ENCODE data around the gene CCDC93.

DNA sequence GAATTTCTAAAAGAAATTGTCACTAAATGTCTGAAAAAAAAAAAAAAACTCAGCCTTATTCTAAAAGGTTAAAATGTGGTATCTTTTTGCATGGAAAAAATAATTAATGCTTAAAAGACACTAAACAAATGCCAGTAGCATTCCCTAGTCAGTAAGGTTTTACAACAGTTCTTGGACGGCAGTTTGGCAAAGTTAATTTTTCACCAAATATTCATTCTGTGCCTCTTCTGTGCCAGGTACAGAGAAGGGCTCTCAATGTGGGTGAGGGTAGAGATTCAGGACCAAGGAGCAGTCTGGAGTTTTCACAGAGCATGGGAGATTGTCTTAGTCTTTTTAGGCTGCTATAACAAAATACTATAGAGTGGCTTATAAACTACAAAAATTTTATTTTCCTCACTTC is 6.0 kb upstream of the CCDC93 start:
- TF ChIP-seq BHLHE40 (IDR thresholded peaks at IDR 0.05; ENCODE audit: borderline replicate concordance) (no peak), FOXK2 (IDR thresholded peaks at IDR 0.05) (no peak), FOXA1 (IDR thresholded peaks at IDR 0.05) (no peak), CTBP1 (IDR thresholded peaks at IDR 0.05; ENCODE audit: borderline replicate concordance) (no peak), ELF4 (IDR thresholded peaks at IDR 0.05) (no peak), SUZ12 (IDR thresholded peaks at IDR 0.05) (no peak), TARDBP (IDR thresholded peaks at IDR 0.05) (no peak), SP1 (IDR thresholded peaks at IDR 0.05) (no peak), ZNF384 (IDR thresholded peaks at IDR 0.05) (no peak), NFRKB (IDR thresholded peaks at IDR 0.05) (no peak), ARNT (IDR thresholded peaks at IDR 0.05) (no peak), HDGF (IDR thresholded peaks at IDR 0.05; ENCODE audit: borderline replicate concordance) (no peak)

All from HEK293T (cell line).